Liver (tissue), 9 donors: Measurements from ENCODE around the gene MEF2B. TPM values are rescaled to one million over a fixed set of nuclear protein-coding genes. Genes with fewer than 3 reads are reported as not detected.

ENCODE experiments used
- DNase-seq: peaks from one replicate; pipeline ENCODE4 v3.0.0-alpha.2; 2017; ENCODE audit warnings: low spot score
- H3K27ac ChIP-seq, 2 donors: one replicate each; pipeline ENCODE4 v1.7.0; 2013; ENCODE audit warnings: inconsistent platforms in 2 of 2, low read length in 2 of 2, control low read depth in 1 of 2, low read depth in 1 of 2, mild to moderate bottlenecking in 1 of 2
- H3K27me3 ChIP-seq, 4 donors: one replicate each; pipeline versions ENCODE4 v1.6.1 to v1.7.0; 2013; ENCODE audit warnings: low read length in 3 of 4, inconsistent platforms in 1 of 4, mild to moderate bottlenecking in 1 of 4, moderate library complexity in 1 of 4; ENCODE audit not compliant: control insufficient read depth in 4 of 4, insufficient read depth in 4 of 4
- H3K36me3 ChIP-seq, 4 donors: one replicate each; pipeline versions ENCODE4 v1.6.1 to v1.7.0; 2013; ENCODE audit warnings: low read length in 3 of 4, mild to moderate bottlenecking in 3 of 4, low read depth in 1 of 4, moderate library complexity in 1 of 4; ENCODE audit not compliant: control insufficient read depth in 4 of 4, insufficient read depth in 3 of 4
- H3K4me1 ChIP-seq, 4 donors: one replicate each; pipeline versions ENCODE4 v1.6.1 to v1.7.0; 2013; ENCODE audit warnings: low read length in 3 of 4, mild to moderate bottlenecking in 3 of 4, moderate library complexity in 1 of 4; ENCODE audit not compliant: control insufficient read depth in 4 of 4, insufficient read depth in 4 of 4
- H3K4me3 ChIP-seq, 3 donors: one replicate each; pipeline versions ENCODE4 v1.6.1 to v1.7.0; 2013; ENCODE audit warnings: low read length in 3 of 3, control low read depth in 1 of 3, low read depth in 1 of 3, mild to moderate bottlenecking in 1 of 3
- H3K9ac ChIP-seq, 2 donors: one replicate each; pipeline ENCODE4 v1.7.0; 2013; ENCODE audit warnings: low read length in 2 of 2, mild to moderate bottlenecking in 2 of 2, moderate library complexity in 2 of 2, control low read depth in 1 of 2, low read depth in 1 of 2
- H3K9me3 ChIP-seq, 4 donors: one replicate each; pipeline versions ENCODE4 v1.6.1 to v1.7.0; 2013; ENCODE audit warnings: low read length in 3 of 4; ENCODE audit not compliant: control insufficient read depth in 4 of 4
- ATF3 ChIP-seq: IDR thresholded peaks from 2 replicates; pipeline ENCODE4 v1.6.1; 2016; ENCODE audit warnings: antibody characterized with exemption
- CTCF ChIP-seq: fragments of 150-350 bp; IDR thresholded peaks from 2 replicates; pipeline ENCODE4 v1.5.1; 2017; ENCODE audit warnings: improper control_type of control experiment, low read depth, low read length; ENCODE audit not compliant: missing input control
- FOXA1 ChIP-seq: IDR thresholded peaks from 2 replicates; pipeline ENCODE4 v1.6.1; 2016; ENCODE audit warnings: antibody characterized with exemption
- FOXA2 ChIP-seq: IDR thresholded peaks from 2 replicates; pipeline ENCODE4 v1.6.1; 2016; ENCODE audit warnings: antibody characterized with exemption
- GABPA ChIP-seq, 2 donors: IDR thresholded peaks in 1 of 2; conservative IDR thresholded peaks in 1 of 2; 2 replicates each; pipeline ENCODE4 v1.6.1; 2016; ENCODE audit warnings: antibody characterized with exemption in 2 of 2, mild to moderate bottlenecking in 1 of 2, moderate library complexity in 1 of 2
- HNF4A ChIP-seq, 2 donors: conservative IDR thresholded peaks; 2 replicates each; pipeline ENCODE4 v1.6.1; 2016; ENCODE audit warnings: antibody characterized with exemption in 2 of 2, mild to moderate bottlenecking in 2 of 2
- HNF4G ChIP-seq: IDR thresholded peaks from 2 replicates; pipeline ENCODE4 v1.6.1; 2016; ENCODE audit warnings: antibody characterized with exemption
- JUND ChIP-seq, 2 donors: IDR thresholded peaks; 2 replicates each; pipeline ENCODE4 v1.6.1; 2016; ENCODE audit warnings: antibody characterized with exemption in 2 of 2
- MAX ChIP-seq: IDR thresholded peaks from 2 replicates; pipeline ENCODE4 v1.6.1; 2016; ENCODE audit warnings: antibody characterized with exemption
- NR2F2 ChIP-seq: IDR thresholded peaks from 2 replicates; pipeline ENCODE4 v1.6.1; 2016; ENCODE audit warnings: antibody characterized with exemption
- REST ChIP-seq: IDR thresholded peaks from 2 replicates; pipeline ENCODE4 v1.6.1; 2016; ENCODE audit warnings: antibody characterized with exemption, mild to moderate bottlenecking
- RXRA ChIP-seq, 2 donors: IDR thresholded peaks; 2 replicates each; pipeline ENCODE4 v1.6.1; 2017 to 2018; ENCODE audit warnings: antibody characterized with exemption in 2 of 2, mild to moderate bottlenecking in 1 of 2
- SP1 ChIP-seq: IDR thresholded peaks from 2 replicates; pipeline ENCODE4 v1.6.1; 2018; ENCODE audit warnings: antibody characterized with exemption, mild to moderate bottlenecking
- TAF1 ChIP-seq: conservative IDR thresholded peaks from 2 replicates; pipeline ENCODE4 v1.6.1; 2016; ENCODE audit warnings: antibody characterized with exemption, mild to moderate bottlenecking
- YY1 ChIP-seq: IDR thresholded peaks from 2 replicates; pipeline ENCODE4 v1.6.1; 2016; ENCODE audit warnings: antibody characterized with exemption, mild to moderate bottlenecking
- ZBTB33 ChIP-seq: IDR thresholded peaks from 2 replicates; pipeline ENCODE4 v1.6.1; 2016; ENCODE audit warnings: antibody characterized with exemption
- WGBS: extraction: QIAGEN DNeasy Blood & Tissue Kit; methylation state at CpG from one replicate; pipeline ENCODE4 v1.1.7; 2013; 5-methylcytosine and 5-hydroxymethylcytosine counted together
- polyA plus RNA-seq, 2 donors: library from polyadenylated mRNA; stranded (reverse) in 1 of 2; unstranded in 1 of 2; fragments of 200-250 nt in 1 of 2; fragments of >200 nt in 1 of 2; fragmentation: Nextera tagmentation in 1 of 2; extraction: Ambion mirVana in 1 of 2; gene quantifications; one replicate each; pipeline versions ENCODE4 v1.2.1 to v1.2.3, GENCODE V29; 2013 to 2015
- total RNA-seq, 2 donors: library from RNA; depleted of rRNA; stranded (reverse); fragments of >200 nt; gene quantifications; one replicate each; pipeline ENCODE4 v1.2.3, GENCODE V29; 2014
- donor health status: healthy.
- donor health status: healthy.
- donor health status: healthy.
- donor health status: healthy.
- donor health status: healthy.

The MEF2B gene
- total and polyA plus RNA-seq, 4 donors: 0.08 to 0.39 (median 0.30) TPM; not detected in 1

GRCh38 chr19:19215792-19216191 lies 45.7 kb upstream of the MEF2B start (continued):
- no peak for TF ChIP-seq REST
- no peak for TF ChIP-seq TAF1
- no peak for TF ChIP-seq YY1
- TF ChIP-seq RXRA (IDR thresholded peaks at IDR 0.05): no peak
- no peak for TF ChIP-seq NR2F2
- no peak for TF ChIP-seq FOXA2

- WGBS: 6% methylated on average over 8 of the region's 8 CpGs
- no peak overlapping the region for H3K4me3 ChIP-seq
- H3K9ac ChIP-seq: no peak overlapping the region
- H3K27ac ChIP-seq: no peak overlapping the region
- H3K4me1 ChIP-seq: no peaks in the 10 kb centered on the region
- no peaks in the 10 kb centered on the region for H3K36me3 ChIP-seq
- peak; percentile 70 for DNase-seq
- H3K9me3 ChIP-seq: no peaks in the 10 kb centered on the region
- TF ChIP-seq FOXA1: no peak
- TF ChIP-seq REST: peak; percentile 98
- TF ChIP-seq CTCF: no peak
- TF ChIP-seq YY1: no peak
- no peak for TF ChIP-seq SP1
- peaks cover 0 to 5% (median 4%) of the 10 kb centered on the region in 4 donors for H3K27me3 ChIP-seq
Measured at GRCh38 chr19:19214892-19215291, 44.8 kb upstream of the MEF2B start.

GRCh38 chr19:19214159-19214490 lies 44.1 kb upstream of the MEF2B start:
- H3K9me3 ChIP-seq: no peaks in the 10 kb centered on the region
- H3K4me1 ChIP-seq: no peaks in the 10 kb centered on the region
- no peak overlapping the region for H3K4me3 ChIP-seq
- no peak overlapping the region for H3K27ac ChIP-seq
- peaks cover 0 to 5% (median 4%) of the 10 kb centered on the region in 4 donors for H3K27me3 ChIP-seq
- no peaks in the 10 kb centered on the region for H3K36me3 ChIP-seq
- no peak for DNase-seq
- H3K9ac ChIP-seq: no peak overlapping the region
- WGBS: 10% methylated on average over 5 of the region's 5 CpGs
- TF ChIP-seq HNF4A (conservative IDR thresholded peaks at IDR 0.05): no peak
- no peak for TF ChIP-seq NR2F2
- no peak for TF ChIP-seq ATF3
- TF ChIP-seq FOXA1: no peak
- TF ChIP-seq ZBTB33: no peak
- no peak for TF ChIP-seq MAX
- TF ChIP-seq CTCF: no peak
- no peak for TF ChIP-seq JUND (IDR thresholded peaks at IDR 0.05)
- TF ChIP-seq HNF4G: no peak
- no peak for TF ChIP-seq GABPA (IDR thresholded peaks at IDR 0.05 in 1 of 2, conservative IDR thresholded peaks at IDR 0.05 in 1 of 2)
- no peak for TF ChIP-seq FOXA2
